ENCODE measurements around the gene TKT.
A peak's percentile ranks its signal among the peaks of the same experiment; 100 is the strongest.

Gene TKT

DNA sequence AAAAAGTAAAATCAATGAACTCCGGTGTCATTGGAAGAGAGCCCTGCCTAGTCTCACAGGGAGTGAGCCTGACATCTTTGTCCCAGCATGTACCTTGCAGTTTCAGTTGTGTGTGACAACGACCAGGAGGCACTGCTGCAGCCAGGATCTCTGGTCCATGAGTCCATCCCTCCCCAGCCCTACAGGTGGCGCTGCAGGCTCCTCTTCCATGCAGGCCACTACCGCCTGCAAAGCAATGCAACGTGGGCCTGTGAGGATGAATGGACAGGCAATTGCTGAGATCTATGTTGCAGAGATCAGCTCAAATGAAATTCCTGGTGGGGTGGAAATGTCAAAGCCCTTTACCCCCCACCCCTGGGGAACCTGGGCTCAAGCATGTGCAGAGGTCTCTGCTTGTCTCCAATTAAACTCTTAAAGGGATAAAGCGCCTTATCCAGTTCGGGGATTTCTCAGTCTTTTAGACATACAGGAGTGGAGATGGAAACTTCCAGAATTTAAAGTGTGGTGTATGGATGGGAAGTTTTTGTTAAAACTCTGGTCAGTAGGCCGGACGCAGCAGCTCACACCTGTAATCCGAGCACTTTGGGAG lies 35.8 kb downstream of the TKT start:
- H3K27ac Mint-ChIP-seq = peak overlapping the region; percentile 37
- peaks cover 32% of the 10 kb centered on the region for H3K4me1 Mint-ChIP-seq (ENCODE audit: low read depth)
- no peaks in the 10 kb centered on the region for H3K9me3 Mint-ChIP-seq
- intact Hi-C loops (cut with micrococcal nuclease) = loop anchor here (5.0 kb wide), 1 partner anchor 32 kb away; no protein-coding TSS in a partner anchor
- no peaks in the 10 kb centered on the region for H3K27me3 Mint-ChIP-seq
- H3K36me3 Mint-ChIP-seq (ENCODE audit: low read depth) = peaks cover 32% of the 10 kb centered on the region
- no peak overlapping the region for H3K4me3 Mint-ChIP-seq

GRCh38 chr3:53218131-53218530 lies 37.7 kb downstream of the TKT start:
- H3K4me1 Mint-ChIP-seq (ENCODE audit: low read depth) = peaks cover 39% of the 10 kb centered on the region
- intact Hi-C loops (cut with micrococcal nuclease) = loop anchor here (5.0 kb wide), 1 partner anchor 34 kb away; no protein-coding TSS in a partner anchor
- H3K4me3 Mint-ChIP-seq = peak overlapping the region; percentile 4
- no peaks in the 10 kb centered on the region for H3K27me3 Mint-ChIP-seq
- peaks cover 13% of the 10 kb centered on the region for H3K36me3 Mint-ChIP-seq (ENCODE audit: low read depth)
- peak overlapping the region; percentile 66 for H3K27ac Mint-ChIP-seq
- no peaks in the 10 kb centered on the region for H3K9me3 Mint-ChIP-seq

GRCh38 chr3:53217175-53217574 lies 38.6 kb downstream of the TKT start:
- H3K4me3 Mint-ChIP-seq = no peak overlapping the region
- no peaks in the 10 kb centered on the region for H3K27me3 Mint-ChIP-seq
- intact Hi-C loops (cut with micrococcal nuclease) = loop anchor here (5.0 kb wide), 1 partner anchor 35 kb away; no protein-coding TSS in a partner anchor
- H3K36me3 Mint-ChIP-seq (ENCODE audit: low read depth) = peaks cover 4% of the 10 kb centered on the region
- peaks cover 40% of the 10 kb centered on the region for H3K4me1 Mint-ChIP-seq (ENCODE audit: low read depth)
- H3K9me3 Mint-ChIP-seq = no peaks in the 10 kb centered on the region
- peak overlapping the region; percentile 66 for H3K27ac Mint-ChIP-seq

GRCh38 chr3:53216723-53217122 lies 39.1 kb downstream of the TKT start:
- Mint-ChIP-seq H3K9me3 (no peaks in the 10 kb centered on the region), H3K27me3 (no peaks in the 10 kb centered on the region), H3K4me1 (ENCODE audit: low read depth) (peaks cover 43% of the 10 kb centered on the region), H3K36me3 (ENCODE audit: low read depth) (no peaks in the 10 kb centered on the region), H3K4me3 (no peak overlapping the region), H3K27ac (no peak overlapping the region)
- intact Hi-C loops (cut with micrococcal nuclease) = loop anchor here (5.0 kb wide), 1 partner anchor 36 kb away; no protein-coding TSS in a partner anchor

DNA sequence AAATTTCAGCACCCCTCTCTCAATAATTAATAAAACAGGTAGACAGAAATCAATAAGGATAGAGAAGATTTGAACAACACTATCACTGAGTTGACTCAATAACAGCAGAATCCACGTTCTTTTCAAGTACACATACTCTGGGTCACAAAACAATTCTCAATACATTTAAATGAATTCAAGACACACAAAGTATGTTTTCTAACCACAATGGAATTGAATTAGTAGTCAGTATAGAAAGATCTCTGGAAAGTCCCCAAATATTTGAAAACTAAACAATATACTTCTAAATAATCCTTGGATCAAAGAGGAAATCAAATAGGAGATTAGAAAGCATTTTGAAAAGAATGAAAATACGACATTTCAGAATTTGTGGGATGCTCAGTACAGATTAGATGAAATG lies 40.0 kb downstream of the TKT start:
- Mint-ChIP-seq H3K27ac (no peak overlapping the region), H3K27me3 (no peaks in the 10 kb centered on the region), H3K4me3 (no peak overlapping the region), H3K9me3 (no peaks in the 10 kb centered on the region), H3K4me1 (ENCODE audit: low read depth) (peaks cover 49% of the 10 kb centered on the region), H3K36me3 (ENCODE audit: low read depth) (no peaks in the 10 kb centered on the region)
- intact Hi-C loops (cut with micrococcal nuclease) = loop anchor here (5.0 kb wide), 1 partner anchor 36 kb away; no protein-coding TSS in a partner anchor

GRCh38 chr3:53213276-53213675 lies 42.5 kb downstream of the TKT start:
- peaks cover 7% of the 10 kb centered on the region for H3K9me3 Mint-ChIP-seq
- H3K4me3 Mint-ChIP-seq = no peak overlapping the region
- intact Hi-C loops (cut with micrococcal nuclease) = no loop called here

GRCh38 chr3:53211706-53212702 lies 43.8 kb downstream of the TKT start:
- Mint-ChIP-seq H3K27ac (peak overlapping the region; percentile 71), H3K4me3 (peak overlapping the region; percentile 34), H3K9me3 (peaks cover 9% of the 10 kb centered on the region), H3K27me3 (no peaks in the 10 kb centered on the region), H3K36me3 (ENCODE audit: low read depth) (peaks cover 9% of the 10 kb centered on the region), H3K4me1 (ENCODE audit: low read depth) (peaks cover 26% of the 10 kb centered on the region)
- intact Hi-C loops (cut with micrococcal nuclease) = no loop called here

More at GRCh38 chr3:53213276-53213675, 42.5 kb downstream of the TKT start:
- H3K27ac Mint-ChIP-seq = no peak overlapping the region
- H3K36me3 Mint-ChIP-seq (ENCODE audit: low read depth) = peaks cover 9% of the 10 kb centered on the region
- H3K27me3 Mint-ChIP-seq = no peaks in the 10 kb centered on the region
- peaks cover 38% of the 10 kb centered on the region for H3K4me1 Mint-ChIP-seq (ENCODE audit: low read depth)

GRCh38 chr3:53202331-53203015 lies 53.3 kb downstream of the TKT start:
- Mint-ChIP-seq H3K27ac (no peak overlapping the region), H3K36me3 (ENCODE audit: low read depth) (no peaks in the 10 kb centered on the region), H3K4me1 (ENCODE audit: low read depth) (peaks cover 9% of the 10 kb centered on the region), H3K27me3 (peaks cover 2% of the 10 kb centered on the region), H3K9me3 (no peaks in the 10 kb centered on the region), H3K4me3 (no peak overlapping the region)
- intact Hi-C loops (cut with micrococcal nuclease) = no loop called here

- Mint-ChIP-seq H3K9me3 (no peaks in the 10 kb centered on the region), H3K36me3 (ENCODE audit: low read depth) (no peaks in the 10 kb centered on the region), H3K4me3 (no peak overlapping the region), H3K27ac (no peak overlapping the region), H3K4me1 (ENCODE audit: low read depth) (peaks cover 23% of the 10 kb centered on the region), H3K27me3 (peaks cover 2% of the 10 kb centered on the region)
- intact Hi-C loops (cut with micrococcal nuclease) = no loop called here
Observed at GRCh38 chr3:53200501-53201498, 55.0 kb downstream of the TKT start.

DNA sequence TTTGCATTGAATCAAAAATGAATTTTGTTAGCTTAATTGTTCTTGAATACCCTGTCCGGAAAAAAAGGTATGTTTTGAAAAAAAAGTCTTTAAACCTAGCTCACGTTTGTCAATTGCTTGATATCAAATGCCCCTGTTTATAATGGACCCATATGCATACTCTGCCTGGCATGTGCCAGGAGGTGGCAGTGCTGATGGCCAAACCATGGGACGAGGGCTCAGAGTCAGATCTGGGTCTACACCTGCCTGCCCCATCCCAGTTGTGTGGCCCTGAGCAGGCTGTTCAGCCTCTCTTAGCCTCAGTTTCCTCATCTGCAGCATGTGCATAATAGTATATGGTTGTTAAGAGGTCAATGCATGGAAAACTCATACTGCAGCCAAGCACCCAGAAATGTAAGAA lies 56.0 kb downstream of the TKT start:
- Mint-ChIP-seq H3K36me3 (ENCODE audit: low read depth) (no peaks in the 10 kb centered on the region), H3K4me1 (ENCODE audit: low read depth) (peaks cover 31% of the 10 kb centered on the region), H3K27ac (no peak overlapping the region), H3K9me3 (no peaks in the 10 kb centered on the region), H3K27me3 (peaks cover 2% of the 10 kb centered on the region), H3K4me3 (no peak overlapping the region)
- intact Hi-C loops (cut with micrococcal nuclease) = loop anchor here (5.0 kb wide), 1 partner anchor 38 kb away; the partner anchor contains the start of gene PRKCD

DNA sequence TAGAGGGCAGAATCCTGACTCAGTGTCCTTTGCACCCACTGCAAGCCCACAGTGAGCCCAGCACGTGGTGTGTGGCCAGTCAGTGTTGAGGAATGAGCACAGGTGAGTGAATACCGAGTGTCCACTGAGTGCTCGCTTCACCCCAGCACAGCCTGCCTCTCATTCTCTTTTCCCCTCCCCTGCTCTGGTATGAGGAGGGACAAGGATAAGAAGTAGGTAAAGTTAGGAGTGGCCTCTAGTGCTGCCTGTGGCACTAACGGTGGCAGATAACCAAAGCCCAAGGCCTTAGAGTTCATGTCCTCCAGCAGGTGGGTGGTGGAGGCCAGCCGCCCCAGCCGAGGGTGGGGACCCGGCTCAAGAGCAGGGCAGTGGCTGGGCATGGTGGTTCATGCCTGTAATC lies 56.8 kb downstream of the TKT start:
- Mint-ChIP-seq H3K4me3 (no peak overlapping the region), H3K36me3 (ENCODE audit: low read depth) (peaks cover 3% of the 10 kb centered on the region), H3K9me3 (no peaks in the 10 kb centered on the region), H3K27me3 (peaks cover 2% of the 10 kb centered on the region), H3K27ac (peak overlapping the region; percentile 70), H3K4me1 (ENCODE audit: low read depth) (peaks cover 31% of the 10 kb centered on the region)
- intact Hi-C loops (cut with micrococcal nuclease) = loop anchor here (5.0 kb wide), 1 partner anchor 37 kb away; the partner anchor contains the start of gene PRKCD

GRCh38 chr3:53198256-53198977 lies 57.4 kb downstream of the TKT start:
- no peaks in the 10 kb centered on the region for H3K9me3 Mint-ChIP-seq
- no peak overlapping the region for H3K4me3 Mint-ChIP-seq
- H3K36me3 Mint-ChIP-seq (ENCODE audit: low read depth) = peaks cover 9% of the 10 kb centered on the region
- H3K4me1 Mint-ChIP-seq (ENCODE audit: low read depth) = peaks cover 35% of the 10 kb centered on the region
- intact Hi-C loops (cut with micrococcal nuclease) = loop anchor here (5.0 kb wide), 1 partner anchor 36 kb away; the partner anchor contains the start of gene PRKCD
- H3K27ac Mint-ChIP-seq = peak overlapping the region; percentile 70
- peaks cover 2% of the 10 kb centered on the region for H3K27me3 Mint-ChIP-seq

Measured in dendritic cell treated with granulocyte-macrophage colony-stimulating factor and Interleukin-4, amounts not matched to agents 40 ng/mL and 50 ng/mL, for 4 days (primary cell).